ENCODE results near the gene RRAS2.
"Not testable (repeated sequence)": the region's sequence is repeated elsewhere in the genome, so short reads cannot be mapped to it uniquely, and the experiment has no call there.

The RRAS2 gene

GRCh38 chr11:14290422-14290821, 68.6 kb downstream of the RRAS2 start:
- no peak for TF ChIP-seq CTCF (IDR thresholded peaks at IDR 0.05; ENCODE audit: borderline replicate concordance, insufficient read depth, low read depth, low read length)
- H3K4me3 ChIP-seq (ENCODE audit: low read depth, low read length): no peak overlapping the region

- H3K4me3 ChIP-seq (ENCODE audit: low read depth, low read length): no peak overlapping the region
- no peak for TF ChIP-seq CTCF (IDR thresholded peaks at IDR 0.05; ENCODE audit: borderline replicate concordance, insufficient read depth, low read depth, low read length)
Measured at GRCh38 chr11:14288189-14288935, 70.6 kb downstream of the RRAS2 start.

GRCh38 chr11:14278869-14279268, 80.1 kb downstream of the RRAS2 start:
- not testable (repeated sequence) for H3K4me3 ChIP-seq (ENCODE audit: low read depth, low read length)

GRCh38 chr11:14275076-14275475, 83.9 kb downstream of the RRAS2 start:
- H3K4me3 ChIP-seq (ENCODE audit: low read depth, low read length): no peak overlapping the region
- no peak for TF ChIP-seq CTCF (IDR thresholded peaks at IDR 0.05; ENCODE audit: borderline replicate concordance, insufficient read depth, low read depth, low read length)

- H3K4me3 ChIP-seq (ENCODE audit: low read depth, low read length): no peak overlapping the region
- TF ChIP-seq CTCF (IDR thresholded peaks at IDR 0.05; ENCODE audit: borderline replicate concordance, insufficient read depth, low read depth, low read length): no peak
Measured at GRCh38 chr11:14273895-14274294, 85.1 kb downstream of the RRAS2 start.

- TF ChIP-seq CTCF (IDR thresholded peaks at IDR 0.05; ENCODE audit: borderline replicate concordance, insufficient read depth, low read depth, low read length): no peak
- no peak overlapping the region for H3K4me3 ChIP-seq (ENCODE audit: low read depth, low read length)
Measured at GRCh38 chr11:14270690-14271542, 88.1 kb downstream of the RRAS2 start.

- H3K4me3 ChIP-seq (ENCODE audit: low read depth, low read length): no peak overlapping the region
- TF ChIP-seq CTCF (IDR thresholded peaks at IDR 0.05; ENCODE audit: borderline replicate concordance, insufficient read depth, low read depth, low read length): no peak
Measured at GRCh38 chr11:14269692-14270573, 89.0 kb downstream of the RRAS2 start.

All from GM12875 (cell line).